Mesothelial cell of epicardium (in vitro differentiated cells): ENCODE measurements around the gene SMO. TPM values are rescaled to one million over a fixed set of nuclear protein-coding genes. Genes with fewer than 3 reads are reported as not detected.
A peak's percentile ranks its signal among the peaks of the same experiment; 100 is the strongest.

Source experiments
- DNase-seq, 2 experiments: peaks; one replicate each; pipeline ENCODE4 v3.0.0; 2021; ENCODE audit warnings: low spot score in 2 of 2; ENCODE audit not compliant: unreplicated experiment in 2 of 2
- H3K27ac Mint-ChIP-seq: 2 replicates; pipeline ENCODE4 v1.8.0; 2021; ENCODE audit warnings: mixed read lengths
- H3K27me3 Mint-ChIP-seq: 2 replicates; pipeline ENCODE4 v1.8.0; 2021; ENCODE audit warnings: low read depth, mixed read lengths
- H3K36me3 Mint-ChIP-seq: 2 replicates; pipeline ENCODE4 v1.8.0; 2021; ENCODE audit warnings: mixed read lengths
- H3K4me1 Mint-ChIP-seq: 2 replicates; pipeline ENCODE4 v1.8.0; 2021; ENCODE audit warnings: mixed read lengths
- H3K4me3 Mint-ChIP-seq: 2 replicates; pipeline ENCODE4 v1.8.0; 2021; ENCODE audit warnings: mild to moderate bottlenecking, moderate library complexity, mixed read lengths
- H3K9me3 Mint-ChIP-seq: 2 replicates; pipeline ENCODE4 v1.8.0; 2021; ENCODE audit warnings: mixed read lengths
- CTCF ChIP-seq: fragments of 200-600 bp; sonication (generic); IDR thresholded peaks from one replicate; pipeline ENCODE4 v1.5.0; 2021; ENCODE audit warnings: antibody characterized with exemption; ENCODE audit not compliant: unreplicated experiment
- total RNA-seq: library from RNA; stranded (reverse); gene quantifications from 3 replicates; pipeline ENCODE4 v1.2.1, GENCODE V29; 2021

Gene SMO
- total RNA-seq, 1 donor from 2014 or later = 134 TPM

- H3K36me3 Mint-ChIP-seq = no peaks in the 10 kb centered on the region
- H3K4me3 Mint-ChIP-seq = no peak overlapping the region
- peaks cover 7% of the 10 kb centered on the region for H3K4me1 Mint-ChIP-seq
These were observed 11.3 kb upstream of the SMO start for GRCh38 chr7:129176916-129177710.

GRCh38 chr7:129184981-129185670 is 3.3 kb upstream of the SMO start:
- Mint-ChIP-seq H3K9me3 (peaks cover 7% of the 10 kb centered on the region), H3K4me3 (no peak overlapping the region), H3K27ac (no peak overlapping the region), H3K4me1 (peaks cover 12% of the 10 kb centered on the region), H3K36me3 (no peaks in the 10 kb centered on the region), H3K27me3 (no peaks in the 10 kb centered on the region)
- TF ChIP-seq CTCF = no peak
- DNase-seq = no peak

More at GRCh38 chr7:129176916-129177710, 11.3 kb upstream of the SMO start:
- H3K27ac Mint-ChIP-seq = no peak overlapping the region
- H3K27me3 Mint-ChIP-seq = peaks cover 8% of the 10 kb centered on the region
- DNase-seq = no peak
- no peak for TF ChIP-seq CTCF
- peaks cover 10% of the 10 kb centered on the region for H3K9me3 Mint-ChIP-seq

- no peak overlapping the region for H3K4me3 Mint-ChIP-seq
- peaks cover under 1% of the 10 kb centered on the region for H3K36me3 Mint-ChIP-seq
- no peak overlapping the region for H3K27ac Mint-ChIP-seq
- H3K9me3 Mint-ChIP-seq = no peaks in the 10 kb centered on the region
- no peaks in the 10 kb centered on the region for H3K27me3 Mint-ChIP-seq
- peaks cover 27% of the 10 kb centered on the region for H3K4me1 Mint-ChIP-seq
- no peak for TF ChIP-seq CTCF
- no peak for DNase-seq
These were observed 1.6 kb upstream of the SMO start for GRCh38 chr7:129186749-129187260.

- peak overlapping the region; percentile 81 for H3K4me3 Mint-ChIP-seq
- no peaks in the 10 kb centered on the region for H3K9me3 Mint-ChIP-seq
- TF ChIP-seq CTCF = no peak
- peaks cover 8% of the 10 kb centered on the region for H3K36me3 Mint-ChIP-seq
- DNase-seq = no peak
- no peaks in the 10 kb centered on the region for H3K27me3 Mint-ChIP-seq
- H3K4me1 Mint-ChIP-seq = peaks cover 35% of the 10 kb centered on the region
- peak overlapping the region; percentile 74 for H3K27ac Mint-ChIP-seq
These were observed 607 bp upstream of the SMO start for GRCh38 chr7:129187681-129188371.

GRCh38 chr7:129188892-129189660 is 643 bp downstream of the SMO start:
- Mint-ChIP-seq H3K4me1 (peaks cover 35% of the 10 kb centered on the region), H3K27me3 (no peaks in the 10 kb centered on the region), H3K27ac (peak overlapping the region; percentile 84), H3K4me3 (peak overlapping the region; percentile 84), H3K9me3 (no peaks in the 10 kb centered on the region), H3K36me3 (peaks cover 12% of the 10 kb centered on the region)
- TF ChIP-seq CTCF = no peak
- DNase-seq = peak in 1 of 2 experiments; percentile 58
